K562 (cell line): Measurements from ENCODE around the gene ADIPOQ. TPM values are rescaled to one million over a fixed set of nuclear protein-coding genes. Genes with fewer than 3 reads are reported as not detected.
A peak's percentile ranks its signal among the peaks of the same experiment; 100 is the strongest.

ENCODE experiments used
- BCOR ChIP-seq: fragments of 450-650 bp; IDR thresholded peaks from 2 replicates; pipeline ENCODE4 v1.6.1; 2016
- CXXC5 ChIP-seq: fragments of 250-450 bp; sonication (Bioruptor Pico); IDR thresholded peaks from 2 replicates; pipeline ENCODE4 v1.8.0; 2022; ENCODE audit warnings: inconsistent platforms, mild to moderate bottlenecking, moderate library complexity
- HNRNPLL ChIP-seq: fragments of 200-400 bp; formaldehyde crosslinking; IDR thresholded peaks from 2 replicates; pipeline ENCODE4 v1.6.1; 2017; ENCODE audit warnings: low read length, low read depth, mild to moderate bottlenecking; ENCODE audit not compliant: poor library complexity, severe bottlenecking
- KAT7 ChIP-seq: sonication (generic); formaldehyde crosslinking; IDR thresholded peaks from 2 replicates; pipeline ENCODE4 v1.8.0; 2022; ENCODE audit warnings: missing genetic modification reagents, mild to moderate bottlenecking, borderline replicate concordance
- NFIC ChIP-seq: fragments of 450-650 bp; IDR thresholded peaks from 2 replicates; pipeline ENCODE4 v1.6.1; 2017; ENCODE audit warnings: mild to moderate bottlenecking, inconsistent platforms
- polyA plus RNA-seq, 8 experiments: library from polyadenylated mRNA; depleted of rRNA in 4 of 8; stranded (reverse) in 5 of 8; unstranded in 3 of 8; fragments of >200 nt; fragmentation: Nextera tagmentation in 2 of 8; fragmentation: Illumina TruSeq in 1 of 8; extraction: Ambion mirVana in 2 of 8; extraction: Trizol in 1 of 8; gene quantifications; 2 replicates each; pipeline versions ENCODE4 v1.2.1 to v1.2.3, GENCODE V29; 2011 to 2014; ENCODE audit warnings: inconsistent platforms in 1 of 8, missing spikeins in 1 of 8
- total RNA-seq, 7 experiments: library from RNA; depleted of rRNA in 6 of 7; stranded (reverse); fragments of >200 nt in 6 of 7; fragmentation: Illumina TruSeq in 2 of 7; extraction: Trizol in 2 of 7; gene quantifications; 2 replicates each; pipeline versions ENCODE4 v1.2.1 to v1.2.3, GENCODE V29; 2011 to 2021; ENCODE audit warnings: low replicate concordance in 1 of 7
- TF ChIP-seq, protein P1 (sequence below): fragments of 450-650 bp; IDR thresholded peaks from 2 replicates; pipeline ENCODE4 v1.6.1; 2017; ENCODE audit warnings: antibody characterized with exemption, mild to moderate bottlenecking
- TF ChIP-seq, protein P2 (sequence below): conservative IDR thresholded peaks from 2 replicates; pipeline ENCODE4 v1.6.1; 2011; ENCODE audit warnings: low read depth, mild to moderate bottlenecking, low read length; ENCODE audit not compliant: control insufficient read depth
- TF ChIP-seq, protein P3 (sequence below), 2 experiments: IDR thresholded peaks; 2 replicates each; pipeline ENCODE4 v1.6.1; 2011; ENCODE audit warnings: borderline replicate concordance in 1 of 2, control low read depth in 1 of 2, low read depth in 1 of 2, low read length in 1 of 2, mild to moderate bottlenecking in 1 of 2, mixed read lengths in 1 of 2, moderate library complexity in 1 of 2; ENCODE audit not compliant: insufficient read depth in 1 of 2, insufficient read length in 1 of 2, poor library complexity in 1 of 2, severe bottlenecking in 1 of 2; ENCODE audit errors: extremely low read depth in 1 of 2
- TF ChIP-seq, protein P4 (sequence below), 2 experiments: fragments of 450-650 bp; formaldehyde crosslinking in 1 of 2; IDR thresholded peaks; 2 replicates each; pipeline versions ENCODE4 v1.4.0 to v1.6.1; 2014 to 2020; ENCODE audit warnings: mild to moderate bottlenecking in 2 of 2, borderline replicate concordance in 1 of 2, low read depth in 1 of 2

The ADIPOQ gene
- total and polyA plus RNA-seq, 9 of the 15 experiments (the other 6 are each of a cell fraction or from before 2014, with no cell fraction given): 0.01 to 0.04 (median 0.03) TPM; not detected in 4

DNA sequence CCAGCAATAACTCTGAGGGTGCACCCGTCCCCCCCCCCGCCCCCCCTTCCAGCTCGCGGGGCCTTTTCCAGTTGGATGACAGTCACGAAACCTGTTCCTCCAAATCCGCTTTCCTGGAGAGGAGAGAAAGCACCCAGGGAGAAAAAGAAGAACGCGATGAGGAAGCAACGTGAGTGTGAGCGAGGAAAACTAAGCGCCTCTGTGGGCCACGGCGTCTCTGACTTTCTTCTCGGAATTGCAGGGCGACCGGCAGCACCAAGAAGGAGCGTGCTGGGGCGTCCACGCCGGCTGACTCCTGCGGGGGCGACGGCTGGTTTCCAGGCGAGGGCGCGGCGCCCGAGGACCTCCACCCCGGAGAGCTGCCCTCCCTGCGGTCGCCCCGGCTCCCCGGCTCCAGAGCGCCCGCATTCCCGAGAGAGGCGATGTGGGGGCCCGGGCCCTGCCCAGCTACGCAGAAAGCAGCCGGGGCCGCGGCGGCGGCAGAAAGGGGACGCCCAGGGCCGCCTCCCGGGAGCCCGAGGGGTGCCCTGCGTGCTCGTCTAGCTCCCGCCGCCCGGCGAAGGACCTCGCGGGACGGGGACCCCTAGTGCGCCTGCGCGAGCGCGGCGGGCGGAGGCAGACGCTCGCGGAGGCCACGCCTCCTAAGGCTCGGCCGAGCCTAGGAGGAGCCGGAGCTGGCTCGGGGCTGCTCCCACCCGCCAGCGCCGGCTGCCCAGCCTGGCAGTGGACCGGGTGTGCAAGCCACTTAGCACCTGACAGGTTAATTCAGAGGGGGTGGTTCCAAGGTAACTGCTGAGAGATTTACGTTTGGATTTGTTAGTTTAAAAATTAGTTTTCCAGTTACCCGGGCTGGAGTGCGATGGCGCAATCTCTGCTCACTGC lies 15.3 kb upstream of the ADIPOQ start (continued):
- TF ChIP-seq, protein P1, sequence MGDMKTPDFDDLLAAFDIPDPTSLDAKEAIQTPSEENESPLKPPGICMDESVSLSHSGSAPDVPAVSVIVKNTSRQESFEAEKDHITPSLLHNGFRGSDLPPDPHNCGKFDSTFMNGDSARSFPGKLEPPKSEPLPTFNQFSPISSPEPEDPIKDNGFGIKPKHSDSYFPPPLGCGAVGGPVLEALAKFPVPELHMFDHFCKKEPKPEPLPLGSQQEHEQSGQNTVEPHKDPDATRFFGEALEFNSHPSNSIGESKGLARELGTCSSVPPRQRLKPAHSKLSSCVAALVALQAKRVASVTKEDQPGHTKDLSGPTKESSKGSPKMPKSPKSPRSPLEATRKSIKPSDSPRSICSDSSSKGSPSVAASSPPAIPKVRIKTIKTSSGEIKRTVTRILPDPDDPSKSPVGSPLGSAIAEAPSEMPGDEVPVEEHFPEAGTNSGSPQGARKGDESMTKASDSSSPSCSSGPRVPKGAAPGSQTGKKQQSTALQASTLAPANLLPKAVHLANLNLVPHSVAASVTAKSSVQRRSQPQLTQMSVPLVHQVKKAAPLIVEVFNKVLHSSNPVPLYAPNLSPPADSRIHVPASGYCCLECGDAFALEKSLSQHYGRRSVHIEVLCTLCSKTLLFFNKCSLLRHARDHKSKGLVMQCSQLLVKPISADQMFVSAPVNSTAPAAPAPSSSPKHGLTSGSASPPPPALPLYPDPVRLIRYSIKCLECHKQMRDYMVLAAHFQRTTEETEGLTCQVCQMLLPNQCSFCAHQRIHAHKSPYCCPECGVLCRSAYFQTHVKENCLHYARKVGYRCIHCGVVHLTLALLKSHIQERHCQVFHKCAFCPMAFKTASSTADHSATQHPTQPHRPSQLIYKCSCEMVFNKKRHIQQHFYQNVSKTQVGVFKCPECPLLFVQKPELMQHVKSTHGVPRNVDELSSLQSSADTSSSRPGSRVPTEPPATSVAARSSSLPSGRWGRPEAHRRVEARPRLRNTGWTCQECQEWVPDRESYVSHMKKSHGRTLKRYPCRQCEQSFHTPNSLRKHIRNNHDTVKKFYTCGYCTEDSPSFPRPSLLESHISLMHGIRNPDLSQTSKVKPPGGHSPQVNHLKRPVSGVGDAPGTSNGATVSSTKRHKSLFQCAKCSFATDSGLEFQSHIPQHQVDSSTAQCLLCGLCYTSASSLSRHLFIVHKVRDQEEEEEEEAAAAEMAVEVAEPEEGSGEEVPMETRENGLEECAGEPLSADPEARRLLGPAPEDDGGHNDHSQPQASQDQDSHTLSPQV: peak; percentile 45; the same call in 1 of the 2 replicates
- TF ChIP-seq, protein P2, sequence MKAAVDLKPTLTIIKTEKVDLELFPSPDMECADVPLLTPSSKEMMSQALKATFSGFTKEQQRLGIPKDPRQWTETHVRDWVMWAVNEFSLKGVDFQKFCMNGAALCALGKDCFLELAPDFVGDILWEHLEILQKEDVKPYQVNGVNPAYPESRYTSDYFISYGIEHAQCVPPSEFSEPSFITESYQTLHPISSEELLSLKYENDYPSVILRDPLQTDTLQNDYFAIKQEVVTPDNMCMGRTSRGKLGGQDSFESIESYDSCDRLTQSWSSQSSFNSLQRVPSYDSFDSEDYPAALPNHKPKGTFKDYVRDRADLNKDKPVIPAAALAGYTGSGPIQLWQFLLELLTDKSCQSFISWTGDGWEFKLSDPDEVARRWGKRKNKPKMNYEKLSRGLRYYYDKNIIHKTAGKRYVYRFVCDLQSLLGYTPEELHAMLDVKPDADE: 0 out of 2 replicates have a peak, but pooled peaks have one; percentile 22
- TF ChIP-seq CXXC5 (peak; percentile 67; the same call in 1 of the 2 replicates), BCOR (peak; percentile 94), HNRNPLL (no peak), NFIC (0 out of 2 replicates have a peak, but pooled peaks have one; percentile 17), KAT7 (CRISPR knock-in tag) (peak; percentile 56; the same call in 1 of the 2 replicates)
- TF ChIP-seq, protein P3, sequence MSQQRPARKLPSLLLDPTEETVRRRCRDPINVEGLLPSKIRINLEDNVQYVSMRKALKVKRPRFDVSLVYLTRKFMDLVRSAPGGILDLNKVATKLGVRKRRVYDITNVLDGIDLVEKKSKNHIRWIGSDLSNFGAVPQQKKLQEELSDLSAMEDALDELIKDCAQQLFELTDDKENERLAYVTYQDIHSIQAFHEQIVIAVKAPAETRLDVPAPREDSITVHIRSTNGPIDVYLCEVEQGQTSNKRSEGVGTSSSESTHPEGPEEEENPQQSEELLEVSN (IDR thresholded peaks at IDR 0.05; ENCODE audit: borderline replicate concordance in 1 of 2, extremely low read depth in 1 of 2, insufficient read depth in 1 of 2, insufficient read length in 1 of 2, low read depth in 1 of 2, low read length in 1 of 2, poor library complexity in 1 of 2, severe bottlenecking in 1 of 2): peak; percentile 86 to 98
- TF ChIP-seq, protein P4, sequence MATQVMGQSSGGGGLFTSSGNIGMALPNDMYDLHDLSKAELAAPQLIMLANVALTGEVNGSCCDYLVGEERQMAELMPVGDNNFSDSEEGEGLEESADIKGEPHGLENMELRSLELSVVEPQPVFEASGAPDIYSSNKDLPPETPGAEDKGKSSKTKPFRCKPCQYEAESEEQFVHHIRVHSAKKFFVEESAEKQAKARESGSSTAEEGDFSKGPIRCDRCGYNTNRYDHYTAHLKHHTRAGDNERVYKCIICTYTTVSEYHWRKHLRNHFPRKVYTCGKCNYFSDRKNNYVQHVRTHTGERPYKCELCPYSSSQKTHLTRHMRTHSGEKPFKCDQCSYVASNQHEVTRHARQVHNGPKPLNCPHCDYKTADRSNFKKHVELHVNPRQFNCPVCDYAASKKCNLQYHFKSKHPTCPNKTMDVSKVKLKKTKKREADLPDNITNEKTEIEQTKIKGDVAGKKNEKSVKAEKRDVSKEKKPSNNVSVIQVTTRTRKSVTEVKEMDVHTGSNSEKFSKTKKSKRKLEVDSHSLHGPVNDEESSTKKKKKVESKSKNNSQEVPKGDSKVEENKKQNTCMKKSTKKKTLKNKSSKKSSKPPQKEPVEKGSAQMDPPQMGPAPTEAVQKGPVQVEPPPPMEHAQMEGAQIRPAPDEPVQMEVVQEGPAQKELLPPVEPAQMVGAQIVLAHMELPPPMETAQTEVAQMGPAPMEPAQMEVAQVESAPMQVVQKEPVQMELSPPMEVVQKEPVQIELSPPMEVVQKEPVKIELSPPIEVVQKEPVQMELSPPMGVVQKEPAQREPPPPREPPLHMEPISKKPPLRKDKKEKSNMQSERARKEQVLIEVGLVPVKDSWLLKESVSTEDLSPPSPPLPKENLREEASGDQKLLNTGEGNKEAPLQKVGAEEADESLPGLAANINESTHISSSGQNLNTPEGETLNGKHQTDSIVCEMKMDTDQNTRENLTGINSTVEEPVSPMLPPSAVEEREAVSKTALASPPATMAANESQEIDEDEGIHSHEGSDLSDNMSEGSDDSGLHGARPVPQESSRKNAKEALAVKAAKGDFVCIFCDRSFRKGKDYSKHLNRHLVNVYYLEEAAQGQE (IDR thresholded peaks at IDR 0.05; ENCODE audit: borderline replicate concordance): peak; percentile 69
- TF ChIP-seq, protein P4 (CRISPR knock-in tag; IDR thresholded peaks at IDR 0.05; ENCODE audit: low read depth): no peak
